Common myeloid progenitor, CD34-positive (primary cell): ENCODE data around the gene SPATA21.

ENCODE experiments used
- CTCF ChIA-PET: fragments of 350-600 bp; sonication (Branson Sonifier 250); formaldehyde crosslinking; loops from one replicate; lab custom pipeline; 2021; ENCODE audit warnings: antibody characterized with exemption; lab: Charles Lee
- POLR2A ChIA-PET: fragments of 350-600 bp; sonication (Branson Sonifier 250); formaldehyde crosslinking; loops from one replicate; lab custom pipeline; 2021; ENCODE audit warnings: antibody characterized with exemption; lab: Charles Lee
- DNase-seq, 3 donors: peaks; one replicate each; pipeline versions ENCODE4 v3.0.0 to v3.0.0-alpha.2; 2013
- H3K27ac ChIP-seq, 2 experiments: 1 replicate in 1 of 2; 2 replicates in 1 of 2; pipeline ENCODE4 v1.7.0; 2013; ENCODE audit warnings: inconsistent platforms in 2 of 2, low read length in 2 of 2, mild to moderate bottlenecking in 2 of 2, low read depth in 1 of 2, moderate library complexity in 1 of 2; ENCODE audit not compliant: severe bottlenecking in 2 of 2, insufficient read depth in 1 of 2, poor library complexity in 1 of 2
- H3K27me3 ChIP-seq, 5 experiments: replicated peaks in 2 of 5; 1 replicate in 3 of 5; 2 replicates in 2 of 5; pipeline versions ENCODE4 v1.6.1 to v1.7.0; 2013; ENCODE audit warnings: low read length in 4 of 5, mild to moderate bottlenecking in 2 of 5, moderate library complexity in 2 of 5, inconsistent platforms in 1 of 5; ENCODE audit not compliant: insufficient read depth in 5 of 5, control insufficient read depth in 4 of 5
- H3K36me3 ChIP-seq, 4 experiments: 1 replicate in 2 of 4; 2 replicates in 2 of 4; pipeline versions ENCODE4 v1.6.1 to v1.7.0; 2013; ENCODE audit warnings: low read length in 3 of 4, control low read depth in 1 of 4, mild to moderate bottlenecking in 1 of 4; ENCODE audit not compliant: control insufficient read depth in 4 of 4, insufficient read depth in 4 of 4
- H3K4me1 ChIP-seq, 4 experiments: 1 replicate in 3 of 4; 2 replicates in 1 of 4; pipeline versions ENCODE4 v1.6.1 to v1.7.1; 2013; ENCODE audit warnings: low read length in 3 of 4, mild to moderate bottlenecking in 3 of 4, control low read depth in 1 of 4, inconsistent platforms in 1 of 4, moderate library complexity in 1 of 4; ENCODE audit not compliant: control insufficient read depth in 4 of 4, insufficient read depth in 4 of 4; ENCODE audit errors: control extremely low read depth in 1 of 4
- H3K4me3 ChIP-seq, 7 experiments: 1 replicate in 4 of 7; 2 replicates in 3 of 7; pipeline versions ENCODE4 v1.5.1 to v1.7.0; 2013; ENCODE audit warnings: mild to moderate bottlenecking in 7 of 7, low read length in 6 of 7, moderate library complexity in 6 of 7, inconsistent platforms in 2 of 7, low read depth in 2 of 7, control low read depth in 1 of 7; ENCODE audit not compliant: insufficient read depth in 4 of 7, control insufficient read depth in 1 of 7; ENCODE audit errors: extremely low read depth in 1 of 7
- H3K9me3 ChIP-seq, 5 experiments: 1 replicate in 4 of 5; 2 replicates in 1 of 5; pipeline versions ENCODE4 v1.6.1 to v1.7.1; 2013; ENCODE audit warnings: low read length in 4 of 5, mild to moderate bottlenecking in 2 of 5, inconsistent platforms in 1 of 5, low read depth in 1 of 5, moderate library complexity in 1 of 5; ENCODE audit not compliant: control insufficient read depth in 4 of 5, insufficient read depth in 2 of 5; ENCODE audit errors: control extremely low read depth in 1 of 5
- WGBS: methylation state at CpG from one replicate; pipeline ENCODE4 v1.1.5; 2013; ENCODE audit not compliant: insufficient coverage; 5-methylcytosine and 5-hydroxymethylcytosine counted together

Gene SPATA21

GRCh38 chr1:16450863-16451481 is 13.7 kb upstream of the SPATA21 start:
- CTCF ChIA-PET = interaction anchor here (1.0 kb wide), 1 partner anchor 17 kb away, joined by 3 read pairs; no protein-coding TSS in a partner anchor
- H3K4me3 ChIP-seq = no peak overlapping the region
- no peak overlapping the region for H3K27ac ChIP-seq
- no peaks in the 10 kb centered on the region for H3K4me1 ChIP-seq
- no peaks in the 10 kb centered on the region for H3K9me3 ChIP-seq
- 96% methylated on average over 4 of the region's 6 CpGs for WGBS
- peaks cover 32 to 83% (median 66%) of the 10 kb centered on the region in 4 experiments for H3K36me3 ChIP-seq
- no peaks in the 10 kb centered on the region for H3K27me3 ChIP-seq
- no peak for DNase-seq
- POLR2A ChIA-PET = no interaction called here

GRCh38 chr1:16449666-16450065 is 12.4 kb upstream of the SPATA21 start:
- DNase-seq = no peak
- no peak overlapping the region for H3K4me3 ChIP-seq
- peaks cover 29 to 81% (median 63%) of the 10 kb centered on the region in 4 experiments for H3K36me3 ChIP-seq
- no peaks in the 10 kb centered on the region for H3K27me3 ChIP-seq
- no peaks in the 10 kb centered on the region for H3K4me1 ChIP-seq
- WGBS = 100% methylated on average over 4 of the region's 5 CpGs
- no peaks in the 10 kb centered on the region for H3K9me3 ChIP-seq
- H3K27ac ChIP-seq = no peak overlapping the region
- CTCF ChIA-PET = interaction anchor here (1.0 kb wide), 1 partner anchor 16 kb away, joined by 3 read pairs; no protein-coding TSS in a partner anchor
- POLR2A ChIA-PET = interaction anchor here (1.0 kb wide), 1 partner anchor 9 kb away, joined by 3 read pairs; no protein-coding TSS in a partner anchor

GRCh38 chr1:16449065-16449464 is 11.8 kb upstream of the SPATA21 start:
- ChIA-PET POLR2A (interaction anchor here (1.0 kb wide), 1 partner anchor 9 kb away, joined by 3 read pairs; no protein-coding TSS in a partner anchor), CTCF (no interaction called here)
- no peak overlapping the region for H3K4me3 ChIP-seq
- DNase-seq = no peak
- H3K36me3 ChIP-seq = peaks cover 29 to 83% (median 65%) of the 10 kb centered on the region in 4 experiments
- no peaks in the 10 kb centered on the region for H3K9me3 ChIP-seq
- H3K27me3 ChIP-seq = no peaks in the 10 kb centered on the region
- H3K27ac ChIP-seq = no peak overlapping the region
- H3K4me1 ChIP-seq = peaks cover 0 to 5% (median 0%) of the 10 kb centered on the region in 4 experiments
- WGBS = 91% methylated on average over 3 of the region's 4 CpGs

- Histone ChIP-seq H3K4me1 (peaks cover 0 to 18% (median 2%) of the 10 kb centered on the region in 4 experiments), H3K36me3 (peaks cover 34 to 85% (median 67%) of the 10 kb centered on the region in 4 experiments), H3K27ac (no peak overlapping the region), H3K9me3 (no peaks in the 10 kb centered on the region), H3K4me3 (no peak overlapping the region), H3K27me3 (no peaks in the 10 kb centered on the region)
- no peak for DNase-seq
- POLR2A ChIA-PET = no interaction called here
- CTCF ChIA-PET = no interaction called here
- 97% methylated on average over 9 of the region's 9 CpGs for WGBS
Measured at GRCh38 chr1:16447641-16448040, 10.4 kb upstream of the SPATA21 start.

- Histone ChIP-seq H3K9me3 (no peaks in the 10 kb centered on the region), H3K36me3 (peaks cover 29 to 74% (median 54%) of the 10 kb centered on the region in 4 experiments), H3K27me3 (no peaks in the 10 kb centered on the region), H3K4me3 (no peak overlapping the region), H3K4me1 (peaks cover 0 to 32% (median 14%) of the 10 kb centered on the region in 4 experiments), H3K27ac (no peak overlapping the region)
- no peak for DNase-seq
- 100% methylated on average over 5 of the region's 10 CpGs for WGBS
- ChIA-PET POLR2A (no interaction called here), CTCF (no interaction called here)
Measured at GRCh38 chr1:16446116-16446515, 8.9 kb upstream of the SPATA21 start.

GRCh38 chr1:16445052-16445451 is 7.8 kb upstream of the SPATA21 start:
- 94% methylated on average over 4 of the region's 4 CpGs for WGBS
- Histone ChIP-seq H3K4me1 (peaks cover 0 to 39% (median 18%) of the 10 kb centered on the region in 4 experiments), H3K27me3 (no peaks in the 10 kb centered on the region), H3K9me3 (no peaks in the 10 kb centered on the region), H3K36me3 (peaks cover 29 to 65% (median 46%) of the 10 kb centered on the region in 4 experiments), H3K4me3 (no peak overlapping the region), H3K27ac (no peak overlapping the region)
- DNase-seq = no peak
- CTCF ChIA-PET = interaction anchor here (1.1 kb wide), 1 partner anchor 46 kb away, joined by 3 read pairs; no protein-coding TSS in a partner anchor
- POLR2A ChIA-PET = no interaction called here
